COLO668 (cell line): ENCODE data around the gene LYSET.
"Not testable (repeated sequence)": the region's sequence is repeated elsewhere in the genome, so short reads cannot be mapped to it uniquely, and the experiment has no call there.

ENCODE experiments used
- DNase-seq: peaks from one replicate; lab custom pipeline; 2025; ENCODE audit not compliant: unreplicated experiment; lab: John Stamatoyannopoulos, UW

The LYSET gene

GRCh38 chr14:93220509-93220908 lies 35.4 kb downstream of the LYSET start:
- DNase-seq = no peak

GRCh38 chr14:93223565-93223964 lies 38.4 kb downstream of the LYSET start:
- no peak for DNase-seq

- no peak for DNase-seq
Observed at GRCh38 chr14:93228550-93228949, 43.4 kb downstream of the LYSET start.

- DNase-seq = no peak
Observed at GRCh38 chr14:93230539-93230938, 45.4 kb downstream of the LYSET start.

- peak; percentile 36 for DNase-seq
Observed at GRCh38 chr14:93231129-93231979, 46.2 kb downstream of the LYSET start.

GRCh38 chr14:93232159-93232558 lies 47.0 kb downstream of the LYSET start:
- no peak for DNase-seq

- DNase-seq = not testable (repeated sequence)
Observed at GRCh38 chr14:93233078-93233477, 48.0 kb downstream of the LYSET start.

- DNase-seq = no peak
Observed at GRCh38 chr14:93234798-93235197, 49.7 kb downstream of the LYSET start.
